Large intestine (tissue), 3 donors: ENCODE results near the gene ALKBH3. TPM values are rescaled to one million over a fixed set of nuclear protein-coding genes. Genes with fewer than 3 reads are reported as not detected.

Source experiments
- DNase-seq, 2 donors: peaks; one replicate each; pipeline versions ENCODE4 v3.0.0 to v3.0.0-alpha.2; 2013
- H3K27ac ChIP-seq: one replicate; pipeline ENCODE4 v1.5.1; 2013; ENCODE audit warnings: low read length
- H3K27me3 ChIP-seq: 2 replicates; pipeline ENCODE4 v1.6.1; 2013; ENCODE audit warnings: low read length; ENCODE audit not compliant: control insufficient read depth, insufficient read depth
- H3K36me3 ChIP-seq: 2 replicates; pipeline ENCODE4 v1.6.1; 2013; ENCODE audit warnings: low read length; ENCODE audit not compliant: control insufficient read depth, insufficient read depth
- H3K4me1 ChIP-seq: one replicate; pipeline ENCODE4 v1.6.1; 2013; ENCODE audit warnings: low read length; ENCODE audit not compliant: control insufficient read depth, insufficient read depth
- H3K4me3 ChIP-seq: one replicate; pipeline ENCODE4 v1.5.1; 2013; ENCODE audit warnings: low read length
- H3K9me3 ChIP-seq: one replicate; pipeline ENCODE4 v1.6.1; 2013; ENCODE audit warnings: mild to moderate bottlenecking, low read depth, low read length, moderate library complexity; ENCODE audit not compliant: control insufficient read depth
- WGBS: methylation state at CpG from one replicate; pipeline ENCODE4 v1.1.5; 2013; ENCODE audit warnings: low lambda C conversion rate; ENCODE audit not compliant: insufficient coverage; 5-methylcytosine and 5-hydroxymethylcytosine counted together
- polyA plus RNA-seq: library from polyadenylated mRNA; unstranded; fragments of 120-200 nt; gene quantifications from one replicate; pipeline ENCODE4 v1.2.1, GENCODE V29; 2013

ALKBH3 gene
- polyA plus RNA-seq, 1 donor, result 32.4 TPM

GRCh38 chr11:43879789-43880639, 617 bp upstream of the ALKBH3 start:
- no peak for DNase-seq
- no peak overlapping the region for H3K27ac ChIP-seq

GRCh38 chr11:43892851-43893250, 12.2 kb downstream of the ALKBH3 start:
- WGBS, result no CpG with 5 or more reads among the region's 3 CpGs
- no peak overlapping the region for H3K4me3 ChIP-seq
- DNase-seq, result no peak
- H3K36me3 ChIP-seq, result peaks cover 69% of the 10 kb centered on the region
- H3K4me1 ChIP-seq, result no peaks in the 10 kb centered on the region
- no peaks in the 10 kb centered on the region for H3K9me3 ChIP-seq
- H3K27ac ChIP-seq, result no peak overlapping the region
- H3K27me3 ChIP-seq, result no peaks in the 10 kb centered on the region

More at GRCh38 chr11:43879789-43880639, 617 bp upstream of the ALKBH3 start:
- WGBS, result 80% methylated on average over 1 of the region's 13 CpGs
- Histone ChIP-seq H3K9me3 (no peaks in the 10 kb centered on the region), H3K36me3 (peaks cover 14% of the 10 kb centered on the region), H3K4me3 (peak overlapping the region; percentile 85), H3K4me1 (peaks cover 3% of the 10 kb centered on the region), H3K27me3 (peaks cover 17% of the 10 kb centered on the region)

- H3K27me3 ChIP-seq, result no peaks in the 10 kb centered on the region
- 80% methylated on average over 1 of the region's 2 CpGs for WGBS
- H3K36me3 ChIP-seq, result peaks cover 79% of the 10 kb centered on the region
- no peaks in the 10 kb centered on the region for H3K9me3 ChIP-seq
- H3K4me3 ChIP-seq, result no peak overlapping the region
- H3K27ac ChIP-seq, result no peak overlapping the region
- DNase-seq, result no peak
- H3K4me1 ChIP-seq, result no peaks in the 10 kb centered on the region
Observed at GRCh38 chr11:43894546-43894945, 13.9 kb downstream of the ALKBH3 start.

- Histone ChIP-seq H3K4me3 (no peak overlapping the region), H3K4me1 (no peaks in the 10 kb centered on the region), H3K36me3 (peaks cover 75% of the 10 kb centered on the region), H3K27me3 (no peaks in the 10 kb centered on the region), H3K9me3 (no peaks in the 10 kb centered on the region), H3K27ac (no peak overlapping the region)
- no CpG with 5 or more reads among the region's 2 CpGs for WGBS
- DNase-seq, result no peak
Observed at GRCh38 chr11:43895601-43896000, 15.0 kb downstream of the ALKBH3 start.

GRCh38 chr11:43898574-43898973, 17.9 kb downstream of the ALKBH3 start:
- Histone ChIP-seq H3K4me3 (no peak overlapping the region), H3K4me1 (no peaks in the 10 kb centered on the region), H3K27me3 (no peaks in the 10 kb centered on the region), H3K36me3 (peaks cover 70% of the 10 kb centered on the region), H3K27ac (no peak overlapping the region), H3K9me3 (no peaks in the 10 kb centered on the region)
- no CpG with 5 or more reads among the region's 7 CpGs for WGBS
- no peak for DNase-seq

GRCh38 chr11:43899094-43899493, 18.5 kb downstream of the ALKBH3 start:
- Histone ChIP-seq H3K36me3 (peaks cover 69% of the 10 kb centered on the region), H3K4me3 (no peak overlapping the region), H3K27me3 (no peaks in the 10 kb centered on the region), H3K4me1 (no peaks in the 10 kb centered on the region), H3K27ac (no peak overlapping the region), H3K9me3 (no peaks in the 10 kb centered on the region)
- WGBS, result no CpG with 5 or more reads among the region's 13 CpGs
- no peak for DNase-seq

- Histone ChIP-seq H3K36me3 (peaks cover 54% of the 10 kb centered on the region), H3K27me3 (no peaks in the 10 kb centered on the region), H3K4me3 (no peak overlapping the region), H3K4me1 (no peaks in the 10 kb centered on the region), H3K9me3 (no peaks in the 10 kb centered on the region), H3K27ac (no peak overlapping the region)
- DNase-seq, result no peak
- no CpG with 5 or more reads among the region's 4 CpGs for WGBS
Observed at GRCh38 chr11:43901551-43901950, 20.9 kb downstream of the ALKBH3 start.

GRCh38 chr11:43903078-43903477, 22.4 kb downstream of the ALKBH3 start:
- Histone ChIP-seq H3K4me1 (no peaks in the 10 kb centered on the region), H3K9me3 (no peaks in the 10 kb centered on the region), H3K4me3 (no peak overlapping the region), H3K27ac (no peak overlapping the region), H3K27me3 (no peaks in the 10 kb centered on the region), H3K36me3 (peaks cover 45% of the 10 kb centered on the region)
- WGBS, result no CpG with 5 or more reads among the region's 2 CpGs
- no peak for DNase-seq

GRCh38 chr11:43903969-43904368, 23.3 kb downstream of the ALKBH3 start:
- H3K4me1 ChIP-seq, result no peaks in the 10 kb centered on the region
- peak overlapping the region; percentile 15 for H3K27ac ChIP-seq
- WGBS, result 90% methylated on average over 2 of the region's 4 CpGs
- no peaks in the 10 kb centered on the region for H3K27me3 ChIP-seq
- H3K4me3 ChIP-seq, result no peak overlapping the region
- DNase-seq, result no peak
- H3K36me3 ChIP-seq, result peaks cover 38% of the 10 kb centered on the region
- H3K9me3 ChIP-seq, result no peaks in the 10 kb centered on the region

GRCh38 chr11:43904742-43905535, 24.3 kb downstream of the ALKBH3 start:
- no peak for DNase-seq
- Histone ChIP-seq H3K4me3 (no peak overlapping the region), H3K27ac (peak overlapping the region; percentile 17), H3K9me3 (no peaks in the 10 kb centered on the region), H3K36me3 (peaks cover 36% of the 10 kb centered on the region), H3K4me1 (no peaks in the 10 kb centered on the region), H3K27me3 (no peaks in the 10 kb centered on the region)
- WGBS, result 78% methylated on average over 3 of the region's 10 CpGs
